Loucy (cell line): Measurements from ENCODE around the gene SLC1A4.

ENCODE experiments used
- H2AFZ ChIP-seq: fragments of 200-600 bp; sonication (generic); 2 replicates; pipeline ENCODE4 v1.6.0; 2016; ENCODE audit warnings: antibody characterized with exemption, mild to moderate bottlenecking, low read length, moderate library complexity
- H3F3A ChIP-seq: fragments of 200-600 bp; 2 replicates; pipeline ENCODE4 v1.6.0; 2016; ENCODE audit warnings: antibody characterized with exemption, low read depth, mild to moderate bottlenecking
- H3K27me3 ChIP-seq: fragments of 200-600 bp; sonication (generic); 2 replicates; pipeline ENCODE4 v1.6.1; 2014; ENCODE audit warnings: low read length, mild to moderate bottlenecking; ENCODE audit not compliant: insufficient read depth, poor library complexity, severe bottlenecking
- H3K36me3 ChIP-seq: fragments of 200-600 bp; sonication (generic); 2 replicates; pipeline ENCODE4 v1.6.1; 2016; ENCODE audit warnings: low read length; ENCODE audit not compliant: insufficient read depth
- H3K4me1 ChIP-seq: fragments of 200-600 bp; sonication (generic); 2 replicates; pipeline ENCODE4 v1.5.1; 2014; ENCODE audit warnings: low read length, mild to moderate bottlenecking; ENCODE audit not compliant: insufficient read depth, poor library complexity, severe bottlenecking
- H3K4me2 ChIP-seq: fragments of 200-600 bp; sonication (generic); 2 replicates; pipeline ENCODE4 v1.6.0; 2014; ENCODE audit warnings: antibody characterized with exemption, low read length, low read depth, mild to moderate bottlenecking; ENCODE audit not compliant: poor library complexity, severe bottlenecking
- H3K4me3 ChIP-seq: fragments of 200-600 bp; sonication (generic); 2 replicates; pipeline ENCODE4 v1.5.1; 2014; ENCODE audit warnings: low read length, mild to moderate bottlenecking, mixed read lengths; ENCODE audit not compliant: poor library complexity, severe bottlenecking
- H3K79me2 ChIP-seq: fragments of 200-600 bp; sonication (generic); 2 replicates; pipeline ENCODE4 v1.6.1; 2014; ENCODE audit warnings: low read length; ENCODE audit not compliant: insufficient read depth
- H3K9ac ChIP-seq: fragments of 200-600 bp; sonication (generic); 2 replicates; pipeline ENCODE4 v1.6.0; 2014; ENCODE audit warnings: mild to moderate bottlenecking, low read depth, low read length, moderate library complexity; ENCODE audit not compliant: poor library complexity, severe bottlenecking
- H3K9me2 ChIP-seq: fragments of 200-600 bp; sonication (generic); replicated peaks from 2 replicates; pipeline ENCODE4 v1.6.1; 2016; ENCODE audit warnings: low read depth, low read length, mixed read lengths
- H3K9me3 ChIP-seq: fragments of 200-600 bp; sonication (generic); 2 replicates; pipeline ENCODE4 v1.6.1; 2014; ENCODE audit warnings: mild to moderate bottlenecking, antibody characterized with exemption, low read length, low read depth; ENCODE audit not compliant: insufficient read depth
- H4K20me1 ChIP-seq: fragments of 200-600 bp; sonication (generic); 2 replicates; pipeline ENCODE4 v1.6.0; 2014; ENCODE audit warnings: antibody characterized with exemption, low read length, mild to moderate bottlenecking; ENCODE audit not compliant: insufficient read depth, poor library complexity, severe bottlenecking
- CTCF ChIP-seq: fragments of 200-600 bp; sonication (generic); conservative IDR thresholded peaks from 2 replicates; pipeline ENCODE4 v1.5.1; 2014; ENCODE audit warnings: mild to moderate bottlenecking, antibody characterized with exemption, low read length
- EZH2phosphoT487 ChIP-seq: fragments of 200-600 bp; IDR thresholded peaks from 2 replicates; pipeline ENCODE4 v1.6.1; 2018; ENCODE audit warnings: antibody characterized with exemption, mild to moderate bottlenecking, moderate library complexity, borderline replicate concordance

SLC1A4 gene

GRCh38 chr2:65067806-65068553 lies 78.8 kb downstream of the SLC1A4 start:
- no peaks in the 10 kb centered on the region for H3K9me2 ChIP-seq
- no peak overlapping the region for H2AFZ ChIP-seq
- no peaks in the 10 kb centered on the region; the same call in 1 of the 2 replicates for H3K79me2 ChIP-seq
- H3K4me3 ChIP-seq: no peak overlapping the region
- H3K27me3 ChIP-seq: no peaks in the 10 kb centered on the region
- peaks cover 3% of the 10 kb centered on the region for H3K4me1 ChIP-seq
- H3K9ac ChIP-seq: no peak overlapping the region
- peaks cover 34% of the 10 kb centered on the region; the same call in 1 of the 2 replicates for H3K36me3 ChIP-seq
- H3K4me2 ChIP-seq: no peak overlapping the region
- no peaks in the 10 kb centered on the region for H3F3A ChIP-seq
- TF ChIP-seq CTCF: no peak; the same call in 1 of the 2 replicates
- TF ChIP-seq EZH2phosphoT487: no peak
- H4K20me1 ChIP-seq: no peaks in the 10 kb centered on the region
- H3K9me3 ChIP-seq: no peaks in the 10 kb centered on the region

GRCh38 chr2:65069439-65069824 lies 80.2 kb downstream of the SLC1A4 start:
- H3K36me3 ChIP-seq: peaks cover 48% of the 10 kb centered on the region; the same call in 1 of the 2 replicates
- H3K9me2 ChIP-seq: no peaks in the 10 kb centered on the region
- no peak overlapping the region for H3K4me2 ChIP-seq
- no peaks in the 10 kb centered on the region for H3F3A ChIP-seq
- no peaks in the 10 kb centered on the region for H3K9me3 ChIP-seq
- H3K79me2 ChIP-seq: no peaks in the 10 kb centered on the region; the same call in 1 of the 2 replicates
- H3K9ac ChIP-seq: peak overlapping the region; percentile 25
- H3K27me3 ChIP-seq: no peaks in the 10 kb centered on the region
- TF ChIP-seq EZH2phosphoT487 (no peak), CTCF (no peak)
- peaks cover 3% of the 10 kb centered on the region for H3K4me1 ChIP-seq
- H2AFZ ChIP-seq: no peak overlapping the region
- H3K4me3 ChIP-seq: no peak overlapping the region
- no peaks in the 10 kb centered on the region for H4K20me1 ChIP-seq

GRCh38 chr2:65070172-65070830 lies 81.1 kb downstream of the SLC1A4 start:
- Histone ChIP-seq H3K9ac (no peak overlapping the region), H3K4me3 (no peak overlapping the region), H3K27me3 (no peaks in the 10 kb centered on the region), H3K9me2 (no peaks in the 10 kb centered on the region), H3K36me3 (peaks cover 49% of the 10 kb centered on the region; the same call in 1 of the 2 replicates), H3K9me3 (no peaks in the 10 kb centered on the region), H3K79me2 (no peaks in the 10 kb centered on the region; the same call in 1 of the 2 replicates), H3F3A (no peaks in the 10 kb centered on the region), H4K20me1 (no peaks in the 10 kb centered on the region), H3K4me2 (no peak overlapping the region), H2AFZ (no peak overlapping the region), H3K4me1 (no peaks in the 10 kb centered on the region)
- TF ChIP-seq EZH2phosphoT487 (no peak), CTCF (no peak)
